NCI-H524 treated with DMSO at 0.1 percent for 48 hours (cell line): Measurements from ENCODE around the gene FAR1.

ENCODE experiments used
- DNase-seq: peaks from one replicate; lab custom pipeline; 2025; lab: John Stamatoyannopoulos, UW

FAR1 gene

GRCh38 chr11:13669544-13670488 lies 1.3 kb downstream of the FAR1 start:
- DNase-seq: no peak

GRCh38 chr11:13672576-13673210 lies 4.2 kb downstream of the FAR1 start:
- DNase-seq: no peak

GRCh38 chr11:13674799-13675509 lies 6.5 kb downstream of the FAR1 start:
- no peak for DNase-seq

- no peak for DNase-seq
These were observed 8.1 kb downstream of the FAR1 start for GRCh38 chr11:13676576-13676975.

- DNase-seq: no peak
These were observed 11.3 kb downstream of the FAR1 start for GRCh38 chr11:13679768-13680167.

GRCh38 chr11:13680501-13681264 lies 12.2 kb downstream of the FAR1 start:
- no peak for DNase-seq

- DNase-seq: no peak
These were observed 13.0 kb downstream of the FAR1 start for GRCh38 chr11:13681446-13681845.

GRCh38 chr11:13682212-13682611 lies 13.7 kb downstream of the FAR1 start:
- no peak for DNase-seq

GRCh38 chr11:13685461-13686108 lies 17.1 kb downstream of the FAR1 start:
- no peak for DNase-seq

- no peak for DNase-seq
These were observed 18.3 kb downstream of the FAR1 start for GRCh38 chr11:13686776-13687175.

- no peak for DNase-seq
These were observed 18.8 kb downstream of the FAR1 start for GRCh38 chr11:13687271-13687670.

- no peak for DNase-seq
These were observed 22.9 kb downstream of the FAR1 start for GRCh38 chr11:13691286-13691899.

GRCh38 chr11:13692172-13692571 lies 23.7 kb downstream of the FAR1 start:
- no peak for DNase-seq

GRCh38 chr11:13694115-13694514 lies 25.6 kb downstream of the FAR1 start:
- no peak for DNase-seq

- DNase-seq: no peak
These were observed 27.4 kb downstream of the FAR1 start for GRCh38 chr11:13695886-13696285.

GRCh38 chr11:13697710-13698109 lies 29.2 kb downstream of the FAR1 start:
- no peak for DNase-seq

- DNase-seq: no peak
These were observed 29.7 kb downstream of the FAR1 start for GRCh38 chr11:13698132-13698531.

GRCh38 chr11:13699041-13699440 lies 30.6 kb downstream of the FAR1 start:
- no peak for DNase-seq

GRCh38 chr11:13699870-13700269 lies 31.4 kb downstream of the FAR1 start:
- DNase-seq: no peak

- DNase-seq: no peak
These were observed 33.0 kb downstream of the FAR1 start for GRCh38 chr11:13701506-13701905.

- no peak for DNase-seq
These were observed 33.6 kb downstream of the FAR1 start for GRCh38 chr11:13702071-13702470.
